Daoy (cell line): Measurements from ENCODE around the gene UBR1. TPM values are rescaled to one million over a fixed set of nuclear protein-coding genes. Genes with fewer than 3 reads are reported as not detected.
"Not testable (repeated sequence)": the region's sequence is repeated elsewhere in the genome, so short reads cannot be mapped to it uniquely, and the experiment has no call there.

Experiments
- DNase-seq: peaks from one replicate; pipeline ENCODE4 v3.0.0-alpha.2; 2015; ENCODE audit warnings: low read depth
- total RNA-seq: library from RNA; depleted of rRNA; stranded (reverse); fragments of >200 nt; shearing (Covaris generic); gene quantifications from 2 replicates; pipeline ENCODE4 v1.2.3, GENCODE V29; 2014

UBR1 gene
- total RNA-seq, 1 experiment from 2014 or later = 24.5 TPM

- no peak for DNase-seq
These were observed 131.5 kb downstream of the UBR1 start for GRCh38 chr15:42974202-42974862.

DNA sequence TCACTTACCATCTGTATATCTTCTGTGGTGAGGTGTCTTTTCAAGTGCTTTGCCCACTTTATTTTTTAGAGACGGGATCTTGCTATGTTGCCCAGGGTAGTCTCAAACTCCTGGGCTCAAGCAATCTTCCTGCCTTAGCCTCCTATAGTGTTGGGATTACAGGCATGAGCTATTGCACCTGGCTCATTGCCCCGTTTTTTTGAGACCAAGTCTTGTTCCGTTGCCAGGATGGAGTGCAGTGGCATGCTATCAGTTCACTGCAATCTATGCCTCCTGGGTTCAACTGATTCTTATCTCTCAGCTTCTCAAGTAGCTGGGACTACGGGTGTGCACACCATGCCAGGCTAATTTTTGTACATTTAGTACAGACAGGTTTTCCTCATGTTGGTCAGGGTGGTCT, 132.7 kb downstream of the UBR1 start:
- DNase-seq = no peak

GRCh38 chr15:42971830-42972229, 134.0 kb downstream of the UBR1 start:
- DNase-seq = no peak

DNA sequence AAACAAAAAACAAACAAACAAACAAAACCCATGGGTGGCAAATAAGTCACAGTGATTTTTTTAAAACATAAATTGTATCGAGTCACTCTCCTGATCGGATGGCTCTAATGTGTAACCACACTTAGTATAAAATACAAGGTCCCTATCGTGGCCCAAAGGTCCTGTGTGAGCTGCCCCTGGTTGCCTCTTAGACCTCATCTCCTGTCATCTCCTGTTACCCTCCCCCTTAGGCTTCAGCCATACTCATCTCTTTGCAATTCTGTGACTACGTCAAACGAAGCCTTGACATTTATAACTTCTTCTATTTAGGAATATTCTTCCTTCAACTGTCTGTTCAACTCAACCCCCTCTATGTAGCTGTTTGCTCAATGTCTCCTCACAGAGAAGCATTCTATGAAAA, 141.4 kb downstream of the UBR1 start:
- no peak for DNase-seq

DNA sequence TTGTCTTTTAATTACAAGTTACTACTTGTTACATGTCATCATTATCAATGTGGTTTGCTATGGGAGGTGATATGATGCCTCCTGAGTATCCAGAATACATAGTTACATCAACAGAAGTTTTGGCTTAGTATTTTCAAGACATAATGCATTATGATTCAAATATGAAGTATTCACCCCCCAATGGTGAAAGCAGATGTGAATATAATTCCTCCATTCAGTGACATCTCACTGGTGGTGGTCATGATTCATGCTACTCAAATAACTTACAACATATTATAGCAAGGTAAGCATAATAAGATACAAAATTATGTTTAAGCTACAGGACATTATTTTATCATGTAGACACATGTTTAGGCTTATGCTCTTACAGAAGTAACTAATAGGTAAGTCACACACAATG, 150.3 kb downstream of the UBR1 start:
- DNase-seq = no peak

DNA sequence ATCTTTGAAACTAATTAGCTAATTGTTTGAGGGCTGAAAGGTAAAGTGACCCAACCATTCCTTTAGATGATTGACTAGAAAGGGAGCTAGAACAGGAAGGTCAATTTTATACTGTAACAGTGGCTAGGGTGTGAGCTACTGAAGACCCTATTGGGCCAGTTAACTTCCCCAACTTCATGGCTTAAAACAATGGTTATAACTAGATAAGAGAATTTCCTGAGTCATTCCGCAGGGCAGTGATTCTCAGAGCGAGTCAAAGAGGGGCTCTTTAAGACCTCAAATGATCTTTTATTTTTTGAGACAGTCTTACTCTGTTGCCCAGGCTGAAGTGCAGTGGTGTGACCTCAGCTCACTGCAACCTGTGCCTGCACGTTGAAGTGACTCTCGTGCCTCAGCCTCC, 151.5 kb downstream of the UBR1 start:
- no peak for DNase-seq

- DNase-seq = not testable (repeated sequence)
These were observed 156.9 kb downstream of the UBR1 start for GRCh38 chr15:42948898-42949297.

DNA sequence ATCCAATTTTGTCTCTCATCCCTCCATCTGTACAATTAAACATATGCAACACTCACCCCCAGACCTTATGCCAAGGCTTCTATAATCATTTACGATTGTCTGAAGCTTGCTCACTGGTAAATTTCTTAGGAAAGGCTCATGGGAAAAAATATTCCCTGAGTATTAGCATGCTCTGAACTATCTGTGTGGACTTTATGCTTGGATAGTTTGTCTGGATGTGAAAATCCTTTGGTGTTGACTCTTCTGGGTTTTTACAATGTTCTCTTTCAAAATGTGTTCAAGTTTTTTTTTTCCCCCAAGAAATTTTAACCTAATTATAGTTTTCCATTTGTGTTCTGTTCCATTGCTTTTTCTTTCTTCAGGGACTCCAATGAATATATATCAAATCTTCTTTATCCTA, 165.3 kb downstream of the UBR1 start:
- DNase-seq = no peak

- DNase-seq = no peak
These were observed 166.0 kb downstream of the UBR1 start for GRCh38 chr15:42939841-42940240.

- no peak for DNase-seq
These were observed 168.7 kb downstream of the UBR1 start for GRCh38 chr15:42937143-42937542.

DNA sequence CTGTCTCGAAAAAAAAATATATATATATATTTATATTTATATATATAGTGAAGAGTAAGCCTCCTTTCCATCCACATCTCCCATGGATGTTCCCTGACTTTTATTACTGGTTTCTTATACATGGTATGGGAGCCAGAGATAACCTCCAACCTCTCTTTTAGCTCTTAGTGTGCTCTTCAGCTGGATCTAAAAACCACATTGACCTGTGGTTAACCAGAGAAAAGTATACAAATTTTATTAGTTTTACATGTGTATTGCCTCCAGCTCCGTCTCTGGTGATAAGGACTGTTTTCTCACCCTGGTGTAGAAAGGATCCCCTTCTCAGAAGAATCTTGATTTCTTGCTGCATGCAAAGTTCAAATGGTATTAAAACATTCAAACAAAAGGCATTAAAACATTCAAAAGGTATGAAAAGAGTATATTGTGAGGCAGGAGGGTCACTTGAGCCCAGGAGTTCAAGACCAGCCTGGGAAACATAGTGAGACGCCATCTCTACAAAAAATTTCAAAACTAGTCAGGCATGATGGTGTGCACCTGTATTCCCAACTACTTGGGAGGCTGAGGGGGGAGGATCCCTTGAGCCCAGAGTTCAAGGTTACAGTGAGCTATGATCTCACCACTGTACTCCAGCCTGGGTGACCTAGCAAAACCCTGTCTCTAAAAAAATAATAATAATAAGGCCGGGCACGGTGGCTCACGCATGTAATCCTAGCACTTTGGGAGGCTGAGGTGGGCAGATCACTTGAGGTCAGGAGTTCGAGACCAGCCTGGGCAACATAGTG, 171.8 kb downstream of the UBR1 start:
- DNase-seq = no peak

DNA sequence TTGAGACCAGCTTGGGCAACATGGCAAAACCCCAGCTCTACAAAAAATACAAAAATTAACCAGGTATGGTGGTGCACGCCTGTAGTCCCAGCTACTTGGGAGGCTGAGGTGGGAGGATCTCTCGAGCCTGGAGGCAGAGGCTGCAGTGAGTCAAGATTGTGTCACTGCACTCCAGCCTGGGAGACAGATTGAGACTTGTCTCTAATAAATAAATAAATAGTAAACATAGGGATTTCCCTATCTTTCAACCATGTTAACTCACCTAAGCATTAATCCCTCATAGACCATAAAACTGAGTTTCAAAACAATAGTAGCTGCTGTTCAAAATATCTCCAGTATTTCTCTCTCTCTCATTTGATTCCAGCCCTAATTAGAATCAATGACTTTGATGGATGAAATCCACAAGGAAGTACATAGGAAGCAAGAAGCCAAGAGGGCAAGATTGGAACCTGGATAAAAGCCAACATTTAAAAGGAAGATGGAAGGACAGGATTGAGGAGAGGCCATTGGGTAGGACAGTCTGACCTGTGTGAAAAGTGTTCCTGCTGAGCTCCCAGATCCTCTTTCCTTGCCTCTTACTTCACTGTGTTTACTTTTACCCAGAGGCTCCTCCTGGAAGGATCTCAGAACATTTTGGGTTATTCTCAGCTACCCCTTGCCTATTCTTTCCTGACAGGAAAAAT, 172.9 kb downstream of the UBR1 start:
- no peak for DNase-seq

DNA sequence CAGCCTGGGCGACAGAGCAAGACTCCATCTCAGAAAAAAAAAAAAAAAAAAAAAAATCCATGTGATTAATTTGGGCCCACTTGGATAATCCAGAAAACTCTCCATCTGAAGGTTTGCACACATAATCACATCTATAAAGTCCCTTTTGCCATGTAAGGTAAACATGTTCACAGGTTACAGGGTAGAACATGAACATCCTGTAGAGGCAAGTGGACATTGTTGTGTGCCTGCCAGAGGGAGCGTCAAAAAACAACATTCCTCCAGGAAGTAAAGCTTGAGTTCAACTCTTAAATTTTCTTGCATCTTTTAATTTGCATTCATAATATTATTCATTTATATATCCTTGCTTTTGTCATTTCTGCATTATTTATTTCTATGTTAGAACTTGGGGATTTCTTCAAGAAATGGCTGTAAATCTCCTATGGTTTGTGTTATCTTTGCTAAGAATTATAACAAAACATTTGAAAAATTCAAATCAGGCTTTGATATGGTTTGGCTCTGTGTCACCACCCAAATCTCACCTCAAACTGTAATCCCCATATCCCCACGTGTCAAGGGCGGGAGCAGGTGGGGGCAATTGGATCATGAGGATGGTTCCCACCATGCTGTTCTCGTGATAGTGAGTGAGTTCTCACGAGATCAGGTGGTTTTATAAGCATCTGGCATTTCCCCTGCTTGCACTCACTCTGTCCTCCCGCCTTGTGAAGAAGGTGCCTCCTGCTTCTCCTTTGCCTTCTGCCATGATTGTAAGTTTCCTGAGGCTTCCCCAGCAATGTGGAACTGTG, 173.9 kb downstream of the UBR1 start:
- no peak for DNase-seq

DNA sequence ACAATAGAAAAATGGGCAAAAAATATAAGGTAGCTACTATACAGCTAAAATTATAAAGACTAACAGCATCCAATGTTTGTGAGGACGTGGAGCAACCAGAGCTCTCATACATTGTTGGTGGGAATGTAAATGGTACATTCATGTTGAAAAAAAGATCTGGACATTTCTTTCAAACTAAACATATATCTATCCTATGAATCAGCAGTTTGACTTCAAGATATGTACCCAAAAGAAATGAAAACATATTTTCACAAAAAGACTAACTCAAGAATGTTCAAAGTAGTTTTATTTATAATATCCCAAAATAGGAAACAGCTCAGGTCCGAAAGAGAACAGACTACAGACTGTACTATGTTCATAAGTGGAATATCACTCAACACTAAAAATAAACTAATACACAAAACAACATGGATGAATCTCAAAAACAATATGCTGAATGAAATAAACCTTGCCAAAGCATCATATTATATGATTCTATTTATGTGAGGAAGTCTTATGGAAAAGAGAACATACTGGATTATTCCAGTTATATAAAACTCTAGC, 176.5 kb downstream of the UBR1 start:
- no peak for DNase-seq

DNA sequence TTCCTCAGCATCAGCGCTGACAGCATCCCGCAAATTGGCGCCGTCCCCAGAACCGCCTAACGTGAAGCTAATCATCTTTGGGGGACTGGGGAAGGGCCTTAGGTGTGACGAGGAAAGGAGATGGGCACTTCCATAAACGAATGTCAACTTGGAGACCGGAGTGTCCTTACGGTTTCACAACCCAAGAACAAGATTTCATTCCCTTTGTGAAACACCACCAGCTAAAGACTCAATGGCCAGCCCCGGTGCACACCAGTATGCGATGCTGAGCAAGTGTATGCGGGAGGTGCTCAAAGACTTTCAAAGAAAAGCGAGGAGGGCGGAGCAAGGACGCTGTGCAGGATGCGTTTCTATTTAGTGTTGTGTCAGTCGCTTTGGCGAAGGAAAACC, 184.5 kb downstream of the UBR1 start:
- DNase-seq = peak; percentile 10

GRCh38 chr15:42920519-42921341, 185.1 kb downstream of the UBR1 start, which contains the start of gene TTBK2:
Gene TTBK2 (minus strand): TSS chr15:42920778. CDS start chr15:42878617, 42,161 bp downstream.
- peak; percentile 98 for DNase-seq

DNA sequence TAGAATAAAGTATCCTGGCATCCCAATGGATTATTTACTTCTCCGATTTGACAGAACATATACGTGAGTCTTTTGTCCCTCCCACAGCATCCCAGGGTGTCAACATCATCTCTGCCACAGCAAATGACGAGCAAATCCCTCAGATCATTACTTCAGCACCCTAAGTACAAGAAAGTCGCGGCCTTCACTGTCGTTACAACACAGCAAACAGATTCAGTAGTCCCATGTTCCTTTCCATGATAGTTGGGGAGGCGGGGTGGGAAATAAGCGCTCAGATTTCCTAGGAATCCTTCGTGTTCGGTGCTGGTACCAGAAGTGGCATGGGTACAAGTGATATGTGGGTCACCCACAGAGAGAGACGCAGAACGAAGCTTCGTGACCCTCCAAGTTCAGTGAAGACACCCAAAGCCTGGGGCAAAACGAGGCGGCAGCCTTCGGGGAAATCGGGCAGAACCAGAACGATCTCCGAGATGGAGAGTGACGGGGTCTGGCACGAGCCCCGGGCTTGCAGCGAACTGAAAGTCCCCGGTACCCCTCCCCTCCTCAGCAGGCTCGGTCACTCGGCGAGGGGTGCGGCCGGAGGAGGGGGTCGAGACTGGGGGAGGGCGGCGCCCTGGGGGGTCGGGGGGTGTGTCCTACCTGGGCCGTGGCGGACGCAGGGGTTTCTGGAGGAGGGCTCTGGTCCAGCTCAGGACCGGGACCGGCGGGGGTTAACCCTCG, 185.9 kb downstream of the UBR1 start:
- DNase-seq = peak; percentile 29

- DNase-seq = no peak
These were observed 186.5 kb downstream of the UBR1 start for GRCh38 chr15:42919308-42919707.

DNA sequence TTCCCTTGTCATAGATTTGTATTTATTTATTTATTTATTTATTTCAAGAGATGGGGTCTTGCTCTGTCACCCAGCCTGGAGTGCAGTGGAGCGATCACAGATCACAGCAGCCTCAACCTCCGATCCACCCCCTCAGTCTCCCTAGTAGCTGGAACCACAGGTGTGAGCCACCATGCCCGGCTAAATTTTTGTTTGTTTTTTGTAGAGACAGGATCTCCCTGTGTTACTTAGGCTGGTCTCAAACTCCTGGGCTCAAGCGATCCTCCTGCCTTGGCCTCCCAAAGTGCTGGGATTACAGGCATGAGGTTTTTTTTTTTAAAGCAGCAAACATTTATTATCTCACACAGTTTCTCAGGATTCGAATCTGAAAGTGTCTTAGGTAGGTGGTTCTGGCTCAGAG, 187.8 kb downstream of the UBR1 start:
- DNase-seq = no peak

DNA sequence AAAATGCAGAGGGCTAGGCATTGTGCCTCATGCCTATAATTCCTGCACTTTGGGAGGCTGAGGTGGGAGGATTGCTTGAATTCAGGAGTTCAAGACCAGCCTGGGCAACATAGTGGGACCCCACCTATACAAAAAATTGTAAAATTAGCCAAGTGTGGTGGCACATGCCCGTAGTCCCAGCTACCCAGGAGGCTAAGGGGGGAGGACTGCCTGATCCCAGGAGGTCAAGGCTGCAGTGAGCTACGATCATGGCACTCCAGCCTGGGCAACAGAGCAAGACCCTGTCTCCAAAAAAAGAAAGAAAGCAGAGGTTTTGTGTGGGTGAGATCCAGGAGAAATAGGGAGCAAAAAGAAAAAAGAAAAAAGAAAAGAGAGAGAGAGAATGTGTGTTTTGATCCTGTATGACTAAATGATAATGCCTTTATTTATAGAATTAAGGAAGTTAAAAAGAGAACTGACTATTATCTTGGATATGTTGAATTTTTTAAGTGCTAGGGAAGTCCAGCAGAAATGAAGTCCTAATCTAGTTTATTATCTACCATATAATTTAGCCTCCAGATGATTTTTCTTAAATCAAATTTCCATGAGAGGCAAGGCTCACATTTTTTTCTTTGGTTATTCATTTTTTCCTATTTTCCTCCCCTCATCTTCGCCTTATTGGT, 190.1 kb downstream of the UBR1 start:
- DNase-seq = no peak
